Astrocyte of the cerebellum (primary cell): ENCODE data around the gene CPT1B.

Experiments used
- DNase-seq: peaks from one replicate; pipeline ENCODE4 v3.0.0-alpha.2; 2011; ENCODE audit warnings: low read depth
- H3K4me3 ChIP-seq: 2 replicates; pipeline ENCODE4 v1.5.1; 2011; ENCODE audit warnings: mild to moderate bottlenecking, low read depth, low read length, moderate library complexity
- CTCF ChIP-seq: IDR thresholded peaks from 2 replicates; pipeline ENCODE4 v1.5.1; 2012; ENCODE audit warnings: low read length, low read depth, moderate library complexity, mild to moderate bottlenecking; ENCODE audit errors: missing control alignments
- in situ Hi-C: cut with HindIII; loops from 2 replicates; pipeline ENCODE4 v1.10.0; 2017; ENCODE audit warnings: low sequenced_read_pairs

CPT1B gene

GRCh38 chr22:50525104-50525857 is 52.9 kb downstream of the CPT1B start, which contains the start of gene SCO2:
SCO2 (minus strand) TSS chr22:50525598; CDS start chr22:50524411, 1,187 bp downstream.
- in situ Hi-C loops, result no loop called here
- peak within 1 kb of the TSS; percentile 65 for H3K4me3 ChIP-seq
- TF ChIP-seq CTCF, result peak; percentile 60
- DNase-seq, result peak; percentile 91

- peak overlapping the region; percentile 65 for H3K4me3 ChIP-seq
- in situ Hi-C loops, result no loop called here
- no peak for TF ChIP-seq CTCF
- DNase-seq, result no peak
Observed at GRCh38 chr22:50524676-50525103, 53.5 kb downstream of the CPT1B start.

GRCh38 chr22:50523806-50524675 is 54.2 kb downstream of the CPT1B start:
- in situ Hi-C loops, result no loop called here
- peak overlapping the region; percentile 65 for H3K4me3 ChIP-seq
- no peak for DNase-seq
- TF ChIP-seq CTCF, result no peak

GRCh38 chr22:50523458-50523805 is 54.8 kb downstream of the CPT1B start:
- no peak for TF ChIP-seq CTCF
- in situ Hi-C loops, result no loop called here
- DNase-seq, result no peak
- H3K4me3 ChIP-seq, result no peak overlapping the region

- in situ Hi-C loops, result no loop called here
- no peak overlapping the region for H3K4me3 ChIP-seq
- no peak for TF ChIP-seq CTCF
- DNase-seq, result no peak
Observed at GRCh38 chr22:50522806-50523438, 55.3 kb downstream of the CPT1B start.

- no peak overlapping the region for H3K4me3 ChIP-seq
- no peak for DNase-seq
- in situ Hi-C loops, result no loop called here
- no peak for TF ChIP-seq CTCF
Observed at GRCh38 chr22:50522208-50522805, 55.9 kb downstream of the CPT1B start.
